Activated CD8-positive, alpha-beta memory T cell treated with anti-CD3 and anti-CD28 coated beads, Interleukin-2, amount 10 ng/mL, durations not matched to agents 7 days and 5 days (primary cell): ENCODE measurements around the gene LRP1B. TPM values are rescaled to one million over a fixed set of nuclear protein-coding genes. Genes with fewer than 3 reads are reported as not detected.

Experiments used
- ATAC-seq: fragments of 150-1000 bp; cut with Tn5 transposase; one replicate; pipeline ENCODE4 v1.10.0; 2021; ENCODE audit warnings: moderate library complexity
- CTCF ChIA-PET: fragments of 350-600 bp; sonication (Branson Sonifier 250); formaldehyde crosslinking; loops from one replicate; lab custom pipeline; 2021; ENCODE audit warnings: antibody characterized with exemption; lab: Charles Lee
- DNase-seq: peaks from one replicate; pipeline ENCODE4 v3.0.0-alpha.2; 2020
- H3K27ac Mint-ChIP-seq: one replicate; pipeline ENCODE4 v1.8.0; 2021; ENCODE audit warnings: mild to moderate bottlenecking, mixed read lengths
- H3K27me3 Mint-ChIP-seq: one replicate; pipeline ENCODE4 v1.8.0; 2021; ENCODE audit warnings: mixed read lengths
- H3K36me3 Mint-ChIP-seq: one replicate; pipeline ENCODE4 v1.8.0; 2021; ENCODE audit warnings: mild to moderate bottlenecking, mixed read lengths
- H3K4me1 Mint-ChIP-seq: one replicate; pipeline ENCODE4 v1.8.0; 2021; ENCODE audit warnings: mixed read lengths
- H3K4me3 Mint-ChIP-seq: one replicate; pipeline ENCODE4 v1.8.0; 2021; ENCODE audit warnings: mild to moderate bottlenecking, moderate library complexity, mixed read lengths
- H3K9me3 Mint-ChIP-seq: one replicate; pipeline ENCODE4 v1.8.0; 2022; ENCODE audit warnings: low read depth, mixed read lengths
- total RNA-seq, 2 experiments: library from RNA; stranded (reverse); gene quantifications; one replicate each; pipeline ENCODE4 v1.2.3, GENCODE V29; 2021

LRP1B gene
- total RNA-seq, 2 experiments from 2014 or later: not detected

GRCh38 chr2:140869925-140870324 is 1260.9 kb downstream of the LRP1B start:
- no peak overlapping the region for H3K27ac Mint-ChIP-seq
- no peak overlapping the region for H3K4me3 Mint-ChIP-seq
- ATAC-seq (no peak), DNase-seq (no peak)
- H3K9me3 Mint-ChIP-seq: peaks cover 8% of the 10 kb centered on the region
- no peaks in the 10 kb centered on the region for H3K27me3 Mint-ChIP-seq
- no peaks in the 10 kb centered on the region for H3K4me1 Mint-ChIP-seq
- H3K36me3 Mint-ChIP-seq: no peaks in the 10 kb centered on the region
- CTCF ChIA-PET: no interaction called here

GRCh38 chr2:140869107-140869506 is 1261.7 kb downstream of the LRP1B start:
- CTCF ChIA-PET: no interaction called here
- H3K4me1 Mint-ChIP-seq: no peaks in the 10 kb centered on the region
- no peak overlapping the region for H3K27ac Mint-ChIP-seq
- no peaks in the 10 kb centered on the region for H3K27me3 Mint-ChIP-seq
- DNase-seq: no peak
- no peak for ATAC-seq
- no peak overlapping the region for H3K4me3 Mint-ChIP-seq
- H3K9me3 Mint-ChIP-seq: peaks cover 8% of the 10 kb centered on the region
- H3K36me3 Mint-ChIP-seq: no peaks in the 10 kb centered on the region

DNA sequence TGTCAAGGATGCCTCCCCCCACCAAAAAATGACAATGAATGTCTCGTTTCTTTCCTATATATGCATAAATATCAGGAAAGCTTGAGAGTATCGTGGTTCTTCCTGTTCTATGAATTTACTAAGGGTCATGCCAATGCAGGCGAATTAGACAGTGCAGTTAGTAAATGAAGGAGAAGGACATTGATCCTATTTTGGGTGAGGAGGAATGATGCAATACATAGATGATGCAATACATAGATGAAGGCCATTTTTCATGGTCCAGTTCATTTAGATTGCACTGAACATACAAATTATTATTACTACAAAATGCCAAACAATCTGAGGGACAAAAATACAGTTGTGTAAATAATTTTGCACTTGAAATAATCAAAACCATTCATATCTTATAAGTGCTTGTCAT is 1265.0 kb downstream of the LRP1B start:
- no peaks in the 10 kb centered on the region for H3K36me3 Mint-ChIP-seq
- no peak overlapping the region for H3K27ac Mint-ChIP-seq
- CTCF ChIA-PET: no interaction called here
- ATAC-seq (no peak), DNase-seq (no peak)
- H3K9me3 Mint-ChIP-seq: peaks cover 11% of the 10 kb centered on the region
- no peaks in the 10 kb centered on the region for H3K4me1 Mint-ChIP-seq
- no peaks in the 10 kb centered on the region for H3K27me3 Mint-ChIP-seq
- H3K4me3 Mint-ChIP-seq: no peak overlapping the region

DNA sequence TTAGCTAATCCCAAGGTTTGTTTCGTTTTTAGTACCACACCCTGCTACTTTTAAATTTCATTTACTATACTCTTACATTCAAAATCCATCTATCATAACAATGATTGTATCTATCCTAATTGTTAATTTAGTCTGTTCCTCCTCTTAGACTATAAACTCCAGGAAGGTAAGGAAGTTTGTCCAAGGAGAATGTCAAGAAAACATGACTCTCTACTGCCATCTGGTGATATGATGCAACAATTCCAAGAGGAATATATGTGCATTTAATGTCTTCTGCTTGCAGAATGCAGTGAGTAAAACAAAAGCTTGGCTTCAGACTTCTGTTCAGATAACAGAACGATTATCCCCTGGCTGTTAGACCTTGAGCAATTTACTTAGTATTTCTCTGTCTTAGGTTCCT is 1267.1 kb downstream of the LRP1B start:
- ATAC-seq (no peak), DNase-seq (no peak)
- no peaks in the 10 kb centered on the region for H3K27me3 Mint-ChIP-seq
- H3K4me1 Mint-ChIP-seq: no peaks in the 10 kb centered on the region
- no peaks in the 10 kb centered on the region for H3K36me3 Mint-ChIP-seq
- H3K4me3 Mint-ChIP-seq: no peak overlapping the region
- no peak overlapping the region for H3K27ac Mint-ChIP-seq
- H3K9me3 Mint-ChIP-seq: peaks cover 8% of the 10 kb centered on the region
- CTCF ChIA-PET: interaction anchor here (1.2 kb wide), 1 partner anchor 9 kb away, joined by 3 read pairs; no protein-coding TSS in a partner anchor

- DNase-seq: no peak
- ATAC-seq: no peak
Measured at GRCh38 chr2:140862181-140862580, 1268.6 kb downstream of the LRP1B start.

GRCh38 chr2:140861666-140862065 is 1269.2 kb downstream of the LRP1B start:
- H3K27me3 Mint-ChIP-seq: no peaks in the 10 kb centered on the region
- no peak for DNase-seq
- CTCF ChIA-PET: no interaction called here
- no peaks in the 10 kb centered on the region for H3K4me1 Mint-ChIP-seq
- H3K4me3 Mint-ChIP-seq: no peak overlapping the region
- no peak for ATAC-seq
- H3K36me3 Mint-ChIP-seq: no peaks in the 10 kb centered on the region
- H3K27ac Mint-ChIP-seq: no peak overlapping the region
- peaks cover 6% of the 10 kb centered on the region for H3K9me3 Mint-ChIP-seq

More at GRCh38 chr2:140862181-140862580, 1268.6 kb downstream of the LRP1B start:
- no peak overlapping the region for H3K27ac Mint-ChIP-seq
- H3K4me3 Mint-ChIP-seq: no peak overlapping the region
- peaks cover 6% of the 10 kb centered on the region for H3K9me3 Mint-ChIP-seq
- CTCF ChIA-PET: no interaction called here
- no peaks in the 10 kb centered on the region for H3K4me1 Mint-ChIP-seq
- no peaks in the 10 kb centered on the region for H3K36me3 Mint-ChIP-seq
- H3K27me3 Mint-ChIP-seq: no peaks in the 10 kb centered on the region

DNA sequence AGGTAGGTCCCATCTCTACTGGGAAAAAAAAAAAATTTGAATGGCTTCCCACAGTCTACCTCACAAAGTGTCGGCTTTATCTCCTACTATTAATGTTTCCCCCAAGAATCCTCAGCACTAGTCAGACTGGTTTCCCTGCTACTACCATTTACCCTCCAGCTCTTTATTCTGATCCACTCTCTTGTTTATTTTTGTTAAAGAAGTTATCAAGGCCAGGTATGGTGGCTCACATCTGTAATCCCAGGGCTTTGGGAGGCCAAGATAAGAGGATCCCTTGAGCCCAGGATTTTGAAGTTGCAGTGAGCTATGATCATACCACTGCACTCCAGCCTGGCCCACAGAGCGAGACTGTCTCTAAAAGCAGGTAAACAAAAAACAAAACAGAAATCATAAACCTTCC is 1275.3 kb downstream of the LRP1B start:
- H3K27ac Mint-ChIP-seq: no peak overlapping the region
- ATAC-seq (no peak), DNase-seq (no peak)
- H3K4me1 Mint-ChIP-seq: no peaks in the 10 kb centered on the region
- no peak overlapping the region for H3K4me3 Mint-ChIP-seq
- H3K9me3 Mint-ChIP-seq: peaks cover 10% of the 10 kb centered on the region
- CTCF ChIA-PET: no interaction called here
- no peaks in the 10 kb centered on the region for H3K36me3 Mint-ChIP-seq
- H3K27me3 Mint-ChIP-seq: no peaks in the 10 kb centered on the region

- DNase-seq (no peak), ATAC-seq (no peak)
- CTCF ChIA-PET: no interaction called here
- H3K4me3 Mint-ChIP-seq: no peak overlapping the region
- peaks cover 8% of the 10 kb centered on the region for H3K9me3 Mint-ChIP-seq
- H3K27ac Mint-ChIP-seq: no peak overlapping the region
- H3K27me3 Mint-ChIP-seq: no peaks in the 10 kb centered on the region
- H3K36me3 Mint-ChIP-seq: no peaks in the 10 kb centered on the region
- no peaks in the 10 kb centered on the region for H3K4me1 Mint-ChIP-seq
Measured at GRCh38 chr2:140851258-140851981, 1279.4 kb downstream of the LRP1B start.

DNA sequence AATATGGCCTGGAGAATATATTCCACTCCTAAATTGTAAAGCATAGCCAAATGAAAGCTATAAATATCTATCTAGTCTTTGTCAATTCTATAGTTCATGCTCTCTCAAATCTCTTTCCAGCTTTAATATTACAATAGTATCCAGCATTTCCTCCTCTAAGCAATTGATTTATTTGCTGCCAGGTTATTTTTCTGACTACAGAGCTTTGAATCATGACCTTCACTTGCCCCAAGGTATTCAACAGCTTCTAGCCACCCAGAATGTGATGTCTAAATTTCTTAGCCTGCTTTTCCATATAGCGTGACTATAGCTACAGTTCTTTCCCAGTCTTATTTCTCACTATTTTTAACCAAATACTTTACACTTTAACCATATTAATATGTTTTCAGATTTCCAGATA is 1287.6 kb downstream of the LRP1B start:
- H3K4me3 Mint-ChIP-seq: no peak overlapping the region
- no peaks in the 10 kb centered on the region for H3K4me1 Mint-ChIP-seq
- DNase-seq: no peak

GRCh38 chr2:140842110-140842509 is 1288.7 kb downstream of the LRP1B start:
- Mint-ChIP-seq H3K4me3 (no peak overlapping the region), H3K27me3 (no peaks in the 10 kb centered on the region), H3K9me3 (peaks cover 6% of the 10 kb centered on the region), H3K27ac (no peak overlapping the region), H3K4me1 (no peaks in the 10 kb centered on the region), H3K36me3 (no peaks in the 10 kb centered on the region)
- CTCF ChIA-PET: no interaction called here
- ATAC-seq (no peak), DNase-seq (no peak)

More for the DNA sequence above, 1287.6 kb downstream of the LRP1B start:
- Mint-ChIP-seq H3K27me3 (no peaks in the 10 kb centered on the region), H3K36me3 (no peaks in the 10 kb centered on the region), H3K27ac (no peak overlapping the region), H3K9me3 (peaks cover 6% of the 10 kb centered on the region)
- CTCF ChIA-PET: interaction anchor here (0.6 kb wide), 2 partner anchors 29 to 144 kb away, joined by 3 read pairs; no protein-coding TSS in a partner anchor
- ATAC-seq: no peak

DNA sequence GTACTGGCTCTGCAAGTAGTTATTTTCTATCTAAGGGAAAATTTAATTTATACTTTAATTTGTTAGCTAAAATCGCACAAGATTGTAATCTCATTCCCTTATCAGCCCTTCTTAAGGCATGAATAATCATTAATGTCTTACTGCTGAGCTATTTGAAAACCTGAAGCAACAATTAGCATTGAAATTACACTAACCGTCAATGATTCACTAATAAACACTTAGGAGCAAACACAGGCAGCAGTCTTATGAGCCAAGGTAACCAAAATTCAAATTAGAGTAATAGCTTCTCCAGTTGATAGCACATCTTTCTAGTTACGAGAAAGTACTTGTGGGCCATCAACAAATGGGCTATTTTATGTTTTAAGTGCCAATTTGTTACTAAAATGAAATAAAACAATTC is 1289.7 kb downstream of the LRP1B start:
- Mint-ChIP-seq H3K4me3 (no peak overlapping the region), H3K9me3 (peaks cover 6% of the 10 kb centered on the region), H3K4me1 (no peaks in the 10 kb centered on the region), H3K27me3 (no peaks in the 10 kb centered on the region), H3K36me3 (no peaks in the 10 kb centered on the region), H3K27ac (no peak overlapping the region)
- DNase-seq: no peak
- CTCF ChIA-PET: no interaction called here
- ATAC-seq: no peak

- CTCF ChIA-PET: no interaction called here
- Mint-ChIP-seq H3K9me3 (peaks cover 6% of the 10 kb centered on the region), H3K4me1 (no peaks in the 10 kb centered on the region), H3K27ac (no peak overlapping the region), H3K4me3 (no peak overlapping the region), H3K27me3 (no peaks in the 10 kb centered on the region), H3K36me3 (no peaks in the 10 kb centered on the region)
- DNase-seq: no peak
- ATAC-seq: no peak
Measured at GRCh38 chr2:140836826-140837225, 1294.0 kb downstream of the LRP1B start.

DNA sequence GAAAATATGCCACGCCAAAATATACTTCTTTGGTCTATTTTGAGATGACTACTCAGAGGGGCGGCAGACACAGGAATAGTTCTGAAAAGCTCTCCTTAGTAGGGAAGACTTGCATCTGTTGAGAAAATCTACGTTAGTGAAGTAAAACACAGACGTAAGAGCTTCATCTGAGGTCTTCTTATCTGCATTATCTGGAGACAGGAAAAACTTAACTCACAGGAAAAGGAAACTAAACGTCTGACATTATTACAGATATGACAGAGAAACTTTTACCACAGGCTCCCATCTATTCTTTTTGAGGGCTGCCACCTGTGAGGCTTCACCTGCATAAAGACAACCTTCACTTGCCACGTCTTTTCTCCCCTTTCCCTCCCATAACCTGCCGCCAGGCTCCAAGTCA is 1295.7 kb downstream of the LRP1B start:
- CTCF ChIA-PET: no interaction called here
- Mint-ChIP-seq H3K36me3 (no peaks in the 10 kb centered on the region), H3K4me1 (no peaks in the 10 kb centered on the region), H3K27me3 (no peaks in the 10 kb centered on the region), H3K4me3 (no peak overlapping the region), H3K27ac (no peak overlapping the region), H3K9me3 (peaks cover 6% of the 10 kb centered on the region)
- DNase-seq (no peak), ATAC-seq (no peak)

DNA sequence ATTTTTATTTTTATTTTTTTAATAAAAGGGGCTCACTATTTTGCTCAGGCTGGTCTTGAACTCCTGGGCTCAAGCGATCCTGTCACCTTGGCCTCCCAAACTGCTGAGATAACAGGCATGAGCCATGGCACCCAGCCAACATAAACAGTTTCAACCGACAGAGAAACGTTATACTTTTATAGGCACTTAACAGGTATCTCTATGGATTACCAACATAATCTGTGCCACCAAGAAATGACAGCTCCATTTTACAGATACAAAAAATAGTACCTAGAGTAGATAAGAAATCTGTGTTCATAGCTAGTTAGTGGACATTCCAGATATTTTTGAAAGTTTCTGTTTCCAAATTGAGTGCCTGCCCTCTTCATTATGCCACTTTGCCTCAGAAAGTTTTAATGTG is 1316.7 kb downstream of the LRP1B start:
- Mint-ChIP-seq H3K27ac (no peak overlapping the region), H3K9me3 (peaks cover 4% of the 10 kb centered on the region), H3K4me3 (no peak overlapping the region), H3K4me1 (no peaks in the 10 kb centered on the region), H3K27me3 (no peaks in the 10 kb centered on the region), H3K36me3 (no peaks in the 10 kb centered on the region)
- DNase-seq (no peak), ATAC-seq (no peak)
- CTCF ChIA-PET: no interaction called here
